SIG-M5 (cell line): ENCODE data around the gene ADAMTS18.

Experiments
- DNase-seq: peaks from one replicate; lab custom pipeline; 2025; lab: John Stamatoyannopoulos, UW

The ADAMTS18 gene

GRCh38 chr16:77434022-77434529 is 758 bp downstream of the ADAMTS18 start:
- DNase-seq, result no peak

- no peak for DNase-seq
Observed at GRCh38 chr16:77433146-77433545, 1.7 kb downstream of the ADAMTS18 start.

- DNase-seq, result no peak
Observed at GRCh38 chr16:77432264-77432663, 2.6 kb downstream of the ADAMTS18 start.

GRCh38 chr16:77430787-77431585 is 3.8 kb downstream of the ADAMTS18 start:
- DNase-seq, result no peak

GRCh38 chr16:77430360-77430759 is 4.5 kb downstream of the ADAMTS18 start:
- DNase-seq, result no peak

GRCh38 chr16:77424871-77425604 is 9.8 kb downstream of the ADAMTS18 start:
- DNase-seq, result no peak

- no peak for DNase-seq
Observed at GRCh38 chr16:77422196-77422784, 12.5 kb downstream of the ADAMTS18 start.

- DNase-seq, result no peak
Observed at GRCh38 chr16:77416939-77417480, 17.8 kb downstream of the ADAMTS18 start.

- DNase-seq, result no peak
Observed at GRCh38 chr16:77414752-77415231, 20.0 kb downstream of the ADAMTS18 start.

- DNase-seq, result no peak
Observed at GRCh38 chr16:77410449-77410848, 24.4 kb downstream of the ADAMTS18 start.

GRCh38 chr16:77409311-77409710 is 25.5 kb downstream of the ADAMTS18 start:
- no peak for DNase-seq

- DNase-seq, result no peak
Observed at GRCh38 chr16:77408607-77409006, 26.2 kb downstream of the ADAMTS18 start.

- DNase-seq, result no peak
Observed at GRCh38 chr16:77406680-77407079, 28.2 kb downstream of the ADAMTS18 start.

GRCh38 chr16:77404775-77405174 is 30.1 kb downstream of the ADAMTS18 start:
- no peak for DNase-seq

- no peak for DNase-seq
Observed at GRCh38 chr16:77403732-77404131, 31.1 kb downstream of the ADAMTS18 start.

GRCh38 chr16:77402672-77403071 is 32.2 kb downstream of the ADAMTS18 start:
- DNase-seq, result no peak

GRCh38 chr16:77402118-77402517 is 32.7 kb downstream of the ADAMTS18 start:
- no peak for DNase-seq

- no peak for DNase-seq
Observed at GRCh38 chr16:77399546-77399945, 35.3 kb downstream of the ADAMTS18 start.

- DNase-seq, result no peak
Observed at GRCh38 chr16:77399066-77399465, 35.8 kb downstream of the ADAMTS18 start.

- DNase-seq, result no peak
Observed at GRCh38 chr16:77398495-77398894, 36.3 kb downstream of the ADAMTS18 start.

GRCh38 chr16:77396461-77396860 is 38.4 kb downstream of the ADAMTS18 start:
- no peak for DNase-seq

GRCh38 chr16:77394699-77395098 is 40.1 kb downstream of the ADAMTS18 start:
- no peak for DNase-seq
